Epithelial cell of prostate (primary cell): ENCODE results near the gene PLS1.

ENCODE experiments used
- DNase-seq: peaks from one replicate; pipeline ENCODE4 v3.0.0-alpha.2; 2011; ENCODE audit warnings: low read depth, low spot score
- H3K27ac ChIP-seq: fragments of 450-650 bp; 2 replicates; pipeline ENCODE4 v1.5.1; 2017; ENCODE audit warnings: mild to moderate bottlenecking

PLS1 gene

GRCh38 chr3:142633073-142633472 lies 36.9 kb downstream of the PLS1 start:
- DNase-seq = no peak
- H3K27ac ChIP-seq = no peak overlapping the region

DNA sequence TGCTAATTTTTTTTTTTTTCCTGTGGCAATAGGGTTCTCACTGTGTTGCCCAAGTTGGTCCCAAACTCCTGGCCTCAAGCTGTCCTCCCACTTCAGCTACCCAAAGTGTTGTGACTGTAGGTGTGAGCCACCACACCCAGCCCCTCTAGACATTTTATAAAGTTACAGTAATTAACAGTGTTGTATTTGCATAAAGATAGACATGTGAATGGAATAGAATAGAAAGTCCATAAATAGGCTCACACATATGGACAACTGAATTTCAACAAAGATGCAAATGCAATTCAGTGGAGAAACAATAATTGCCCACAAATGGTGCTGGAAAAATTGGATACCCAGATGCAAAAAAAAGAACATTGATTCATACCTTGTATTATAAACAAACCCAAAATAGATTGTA lies 39.9 kb downstream of the PLS1 start:
- H3K27ac ChIP-seq = no peak overlapping the region
- DNase-seq = no peak

GRCh38 chr3:142636664-142637063 lies 40.5 kb downstream of the PLS1 start:
- DNase-seq = no peak
- H3K27ac ChIP-seq = no peak overlapping the region

GRCh38 chr3:142638291-142638690 lies 42.1 kb downstream of the PLS1 start:
- no peak overlapping the region for H3K27ac ChIP-seq
- DNase-seq = no peak

DNA sequence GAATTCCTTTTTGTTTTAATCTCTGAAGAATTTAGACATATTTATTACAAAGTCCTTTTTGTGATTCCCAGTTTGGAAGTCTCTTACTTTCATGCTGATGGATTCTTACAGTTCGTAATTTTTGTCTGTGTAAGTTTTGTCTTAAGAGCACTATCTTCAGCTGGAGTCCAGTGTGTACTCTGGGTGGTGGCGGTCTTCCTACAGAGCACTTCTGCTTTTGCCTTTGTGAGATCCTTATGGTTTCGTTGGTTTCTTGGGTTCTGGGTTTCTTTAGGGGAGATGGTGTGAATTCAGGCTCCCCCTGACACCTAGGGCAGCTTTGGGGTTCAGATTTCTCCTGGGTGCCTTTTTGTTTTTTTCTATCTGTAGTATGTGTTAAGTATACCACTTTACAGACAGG lies 45.3 kb downstream of the PLS1 start:
- DNase-seq = no peak
- no peak overlapping the region for H3K27ac ChIP-seq

GRCh38 chr3:142642956-142643355 lies 46.8 kb downstream of the PLS1 start:
- DNase-seq = no peak

GRCh38 chr3:142644502-142644901 lies 48.3 kb downstream of the PLS1 start:
- DNase-seq = no peak
- peak overlapping the region; percentile 89 for H3K27ac ChIP-seq

More at GRCh38 chr3:142642956-142643355, 46.8 kb downstream of the PLS1 start:
- H3K27ac ChIP-seq = no peak overlapping the region

GRCh38 chr3:142645236-142645793 lies 49.1 kb downstream of the PLS1 start:
- peak overlapping the region; percentile 89 for H3K27ac ChIP-seq
- DNase-seq = peak; percentile 57

GRCh38 chr3:142646020-142646785 lies 50.0 kb downstream of the PLS1 start:
- no peak for DNase-seq

GRCh38 chr3:142647856-142648255 lies 51.7 kb downstream of the PLS1 start:
- peak overlapping the region; percentile 21 for H3K27ac ChIP-seq
- DNase-seq = peak; percentile 73

More at GRCh38 chr3:142646020-142646785, 50.0 kb downstream of the PLS1 start:
- peak overlapping the region; percentile 89 for H3K27ac ChIP-seq

DNA sequence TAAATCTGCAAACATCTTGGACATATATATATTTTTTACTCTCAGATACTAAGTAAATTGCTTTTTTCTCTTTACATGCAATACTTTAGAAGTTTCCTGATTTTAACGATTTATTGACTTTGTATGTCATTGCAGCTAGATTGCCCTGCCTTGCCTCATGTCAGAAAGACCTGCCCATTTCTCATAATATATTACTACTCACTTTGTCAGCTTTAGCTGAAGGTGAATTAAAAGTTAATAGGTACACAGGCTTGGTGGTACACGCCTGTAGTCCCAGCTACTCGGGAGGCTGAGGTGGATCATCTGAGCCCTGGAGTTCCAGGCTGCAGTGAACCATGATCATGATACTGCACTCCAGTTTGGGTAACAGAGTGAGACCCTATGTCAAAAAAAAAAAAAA lies 52.8 kb downstream of the PLS1 start:
- H3K27ac ChIP-seq = no peak overlapping the region
- no peak for DNase-seq

- DNase-seq = no peak
- no peak overlapping the region for H3K27ac ChIP-seq
Measured at GRCh38 chr3:142650001-142650693, 54.0 kb downstream of the PLS1 start.

GRCh38 chr3:142651711-142652110 lies 55.5 kb downstream of the PLS1 start:
- no peak overlapping the region for H3K27ac ChIP-seq
- no peak for DNase-seq

- H3K27ac ChIP-seq = no peak overlapping the region
- DNase-seq = no peak
Measured at GRCh38 chr3:142652826-142653292, 56.7 kb downstream of the PLS1 start.

- no peak overlapping the region for H3K27ac ChIP-seq
- DNase-seq = no peak
Measured at GRCh38 chr3:142656575-142656974, 60.4 kb downstream of the PLS1 start.

DNA sequence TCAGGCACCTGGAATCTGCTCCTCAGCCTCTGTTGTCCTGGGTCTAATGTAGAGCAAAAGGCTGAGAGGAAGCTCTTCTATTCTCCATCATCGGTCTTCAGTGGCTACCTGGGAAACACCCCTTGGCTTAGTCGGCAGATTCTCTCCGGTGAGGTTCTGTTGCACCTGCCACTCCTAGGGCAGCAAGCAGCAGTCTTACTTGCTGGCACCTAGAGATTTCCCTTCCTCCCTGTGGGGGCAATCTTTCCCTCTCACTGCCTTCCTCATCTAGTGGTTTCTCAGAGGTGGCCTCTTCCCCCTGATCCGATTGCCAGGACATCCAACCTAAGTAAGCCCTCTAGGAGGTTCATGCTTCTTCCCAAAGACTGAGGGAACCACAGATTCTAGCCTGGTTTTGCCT lies 60.8 kb downstream of the PLS1 start:
- no peak overlapping the region for H3K27ac ChIP-seq
- no peak for DNase-seq

- DNase-seq = no peak
- no peak overlapping the region for H3K27ac ChIP-seq
Measured at GRCh38 chr3:142660383-142660782, 64.2 kb downstream of the PLS1 start.

DNA sequence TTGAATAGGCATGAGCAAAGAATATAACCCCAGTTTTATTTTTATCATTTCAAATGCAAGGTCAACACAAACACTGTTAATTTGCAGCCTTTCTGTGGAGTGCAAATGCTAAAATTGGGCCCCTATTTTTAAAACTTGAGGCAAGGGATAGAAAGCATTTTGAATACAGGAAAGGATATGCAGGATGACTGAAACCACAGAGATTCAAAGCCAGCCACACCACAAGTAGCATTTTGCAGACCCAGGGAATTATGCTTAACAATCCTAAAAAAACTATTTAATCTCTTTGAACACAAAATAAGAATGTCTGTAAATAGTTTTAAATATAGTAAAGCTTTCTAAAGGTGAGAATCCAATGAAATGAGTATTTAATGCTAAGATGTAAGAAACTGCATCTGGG lies 64.7 kb downstream of the PLS1 start:
- no peak overlapping the region for H3K27ac ChIP-seq
- DNase-seq = no peak

DNA sequence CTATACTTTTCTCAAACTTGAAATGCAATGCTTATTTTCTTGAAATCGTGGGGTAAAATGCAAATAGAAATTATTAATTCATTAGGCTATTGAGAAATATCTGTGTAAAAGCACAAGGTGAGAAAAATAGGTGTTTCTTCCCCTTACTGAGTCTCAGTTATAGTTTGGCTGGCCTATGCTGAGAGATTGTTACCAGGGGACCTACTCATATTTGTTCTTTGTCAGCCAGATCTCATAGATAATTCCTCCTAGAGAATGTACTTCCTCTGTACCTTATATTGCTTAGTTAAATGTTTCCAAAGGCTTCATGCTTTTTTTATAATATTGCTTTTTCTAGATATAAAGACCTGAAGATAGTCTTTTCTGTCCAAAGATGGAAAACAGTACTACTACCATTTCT lies 67.7 kb downstream of the PLS1 start:
- H3K27ac ChIP-seq = no peak overlapping the region
- no peak for DNase-seq

GRCh38 chr3:142664311-142664710 lies 68.1 kb downstream of the PLS1 start:
- no peak overlapping the region for H3K27ac ChIP-seq
- no peak for DNase-seq

DNA sequence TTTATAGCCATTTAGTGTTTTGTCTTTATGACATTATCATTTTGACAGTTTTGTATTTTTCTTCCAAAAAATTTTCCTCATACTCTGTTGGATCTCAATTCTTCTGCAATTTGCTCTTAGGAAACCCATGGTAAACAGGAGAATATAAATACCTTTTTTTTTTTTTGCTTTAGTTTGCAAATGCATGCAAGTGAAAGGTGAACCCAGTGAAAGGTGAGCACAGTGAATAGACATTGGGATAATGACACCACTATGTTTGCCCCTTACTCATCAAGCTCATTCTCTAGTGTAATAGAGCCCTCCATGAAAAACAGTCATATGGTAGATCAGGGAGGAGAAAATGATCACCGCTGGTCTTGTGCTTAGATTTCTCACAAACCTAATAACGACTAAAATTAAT lies 68.6 kb downstream of the PLS1 start:
- DNase-seq = no peak
- H3K27ac ChIP-seq = no peak overlapping the region
